ENCODE results near the gene SLC27A6.

Gene SLC27A6

DNA sequence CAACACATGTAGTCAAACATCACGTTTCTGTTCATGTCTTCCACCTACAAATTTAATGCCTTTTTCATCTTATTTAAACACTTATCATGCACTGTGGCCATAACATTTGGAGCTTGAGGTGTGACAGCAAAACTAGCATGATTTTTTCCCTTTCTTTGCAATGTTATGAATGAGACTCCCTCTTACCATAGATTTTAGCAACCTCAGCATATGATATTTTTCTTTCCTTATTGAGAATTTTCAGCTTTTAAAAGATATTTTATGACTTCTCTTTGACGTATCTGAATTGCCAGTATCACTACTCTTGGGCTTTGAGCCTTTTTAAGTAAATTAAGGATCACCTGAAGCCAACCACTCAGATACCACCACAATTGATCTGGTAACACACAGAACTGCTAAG, 96.6 kb downstream of the SLC27A6 start:
- Mint-ChIP-seq H3K4me3 (no peak overlapping the region), H3K27me3 (ENCODE audit: low read depth, poor library complexity) (peaks cover 6% of the 10 kb centered on the region), H3K36me3 (ENCODE audit: low read depth) (no peaks in the 10 kb centered on the region), H3K4me1 (no peaks in the 10 kb centered on the region), H3K9me3 (peaks cover 6% of the 10 kb centered on the region), H3K27ac (no peak overlapping the region)
- TF ChIP-seq CTCF (IDR thresholded peaks at IDR 0.05), result no peak
- DNase-seq, result no peak

- Mint-ChIP-seq H3K4me1 (no peaks in the 10 kb centered on the region), H3K27ac (no peak overlapping the region), H3K27me3 (ENCODE audit: low read depth, poor library complexity) (peaks cover 4% of the 10 kb centered on the region), H3K9me3 (no peaks in the 10 kb centered on the region), H3K4me3 (no peak overlapping the region), H3K36me3 (ENCODE audit: low read depth) (no peaks in the 10 kb centered on the region)
- TF ChIP-seq CTCF (IDR thresholded peaks at IDR 0.05), result no peak
- no peak for DNase-seq
These were observed 98.3 kb downstream of the SLC27A6 start for GRCh38 chr5:129063483-129064113.

DNA sequence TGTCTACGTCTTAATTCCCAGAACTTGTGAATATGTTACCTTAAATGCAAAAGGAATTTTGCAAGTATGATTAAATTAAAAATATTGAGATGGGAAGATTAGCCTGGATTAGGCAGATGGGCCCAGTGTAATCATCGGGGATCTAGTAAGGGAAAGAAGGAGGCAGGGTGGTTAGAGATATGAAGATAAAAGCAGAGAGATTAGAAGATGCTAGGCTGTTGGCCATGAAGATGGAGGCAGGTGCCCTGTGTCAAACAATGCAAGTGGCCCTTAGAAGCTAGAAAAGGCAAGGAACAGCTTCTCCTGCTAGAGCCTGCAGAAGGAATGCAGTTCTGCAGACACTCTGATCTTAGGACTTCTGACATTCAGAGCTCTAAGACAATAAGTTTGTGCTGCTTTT, 100.4 kb downstream of the SLC27A6 start:
- Mint-ChIP-seq H3K36me3 (ENCODE audit: low read depth) (no peaks in the 10 kb centered on the region), H3K4me3 (no peak overlapping the region), H3K27ac (no peak overlapping the region), H3K27me3 (ENCODE audit: low read depth, poor library complexity) (no peaks in the 10 kb centered on the region), H3K4me1 (no peaks in the 10 kb centered on the region), H3K9me3 (no peaks in the 10 kb centered on the region)
- no peak for DNase-seq
- TF ChIP-seq CTCF (IDR thresholded peaks at IDR 0.05), result no peak

DNA sequence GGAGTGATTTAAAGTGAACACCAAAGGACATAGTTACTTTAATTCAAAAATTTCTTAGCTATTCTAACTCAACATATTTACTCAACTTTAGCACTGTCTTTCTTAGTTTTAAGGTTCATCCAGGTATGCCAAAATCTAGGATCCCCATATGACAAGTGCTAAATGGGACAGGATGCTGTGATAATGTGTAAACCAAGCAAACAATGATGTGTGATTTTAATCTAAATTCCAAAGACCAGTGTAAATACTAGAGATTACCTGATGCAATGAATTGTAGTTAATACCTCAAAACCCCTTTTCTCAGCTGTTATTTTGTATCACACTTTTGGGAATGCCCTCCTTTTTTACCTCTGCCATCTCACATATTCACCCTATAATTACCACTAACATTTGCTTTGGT, 102.5 kb downstream of the SLC27A6 start:
- Mint-ChIP-seq H3K4me3 (no peak overlapping the region), H3K9me3 (no peaks in the 10 kb centered on the region), H3K27me3 (ENCODE audit: low read depth, poor library complexity) (no peaks in the 10 kb centered on the region), H3K4me1 (no peaks in the 10 kb centered on the region), H3K27ac (no peak overlapping the region), H3K36me3 (ENCODE audit: low read depth) (no peaks in the 10 kb centered on the region)
- DNase-seq, result no peak
- TF ChIP-seq CTCF (IDR thresholded peaks at IDR 0.05), result no peak

GRCh38 chr5:129069292-129069691, 104.0 kb downstream of the SLC27A6 start:
- no peak overlapping the region for H3K4me3 Mint-ChIP-seq
- no peaks in the 10 kb centered on the region for H3K9me3 Mint-ChIP-seq

More at GRCh38 chr5:129069292-129069691, 104.0 kb downstream of the SLC27A6 start:
- Mint-ChIP-seq H3K4me1 (no peaks in the 10 kb centered on the region), H3K27ac (no peak overlapping the region), H3K36me3 (ENCODE audit: low read depth) (no peaks in the 10 kb centered on the region), H3K27me3 (ENCODE audit: low read depth, poor library complexity) (no peaks in the 10 kb centered on the region)
- no peak for DNase-seq
- TF ChIP-seq CTCF (IDR thresholded peaks at IDR 0.05), result no peak

All from nephron progenitor cell (in vitro differentiated cells).